Activated CD4-positive, CD25-positive, alpha-beta regulatory T cell (primary cell): ENCODE results near the gene SHROOM2.
"Not testable (repeated sequence)": the region's sequence is repeated elsewhere in the genome, so short reads cannot be mapped to it uniquely, and the experiment has no call there.

Experiments used
- DNase-seq, 4 experiments: peaks; one replicate each; lab custom pipeline; 2025; lab: John Stamatoyannopoulos, UW

The SHROOM2 gene

GRCh38 chrX:9785944-9786797 lies at the start of gene SHROOM2:
SHROOM2 (plus strand) TSS chrX:9786429; CDS start chrX:9786546, 117 bp downstream.
- no peak for DNase-seq

- no peak for DNase-seq
Measured at GRCh38 chrX:9737363-9737762, 48.9 kb upstream of the SHROOM2 start.

GRCh38 chrX:9738151-9738550 lies 48.1 kb upstream of the SHROOM2 start:
- no peak for DNase-seq

- DNase-seq: no peak
Measured at GRCh38 chrX:9739130-9739529, 47.1 kb upstream of the SHROOM2 start.

- DNase-seq: no peak
Measured at GRCh38 chrX:9745417-9746115, 40.7 kb upstream of the SHROOM2 start.

GRCh38 chrX:9746148-9746888 lies 39.9 kb upstream of the SHROOM2 start:
- no peak for DNase-seq

- DNase-seq: no peak
Measured at GRCh38 chrX:9747644-9748043, 38.6 kb upstream of the SHROOM2 start.

- DNase-seq: no peak
Measured at GRCh38 chrX:9749146-9749692, 37.0 kb upstream of the SHROOM2 start.

GRCh38 chrX:9757366-9757765 lies 28.9 kb upstream of the SHROOM2 start:
- no peak for DNase-seq

GRCh38 chrX:9758021-9758638 lies 28.1 kb upstream of the SHROOM2 start:
- no peak for DNase-seq

- no peak for DNase-seq
Measured at GRCh38 chrX:9759337-9759736, 26.9 kb upstream of the SHROOM2 start.

- DNase-seq: no peak
Measured at GRCh38 chrX:9765072-9765736, 21.0 kb upstream of the SHROOM2 start.

- DNase-seq: no peak
Measured at GRCh38 chrX:9765737-9766097, 20.5 kb upstream of the SHROOM2 start, which contains the start of gene GPR143. GPR143 (minus strand) TSS chrX:9765847; CDS start chrX:9765817, 30 bp downstream.

GRCh38 chrX:9767375-9767774 lies 18.9 kb upstream of the SHROOM2 start:
- DNase-seq: no peak

GRCh38 chrX:9768321-9768839 lies 17.8 kb upstream of the SHROOM2 start:
- not testable (repeated sequence) for DNase-seq

- DNase-seq: no peak
Measured at GRCh38 chrX:9770319-9770718, 15.9 kb upstream of the SHROOM2 start.

GRCh38 chrX:9772943-9773342 lies 13.3 kb upstream of the SHROOM2 start:
- DNase-seq: no peak

- DNase-seq: no peak
Measured at GRCh38 chrX:9775930-9776329, 10.3 kb upstream of the SHROOM2 start.

GRCh38 chrX:9781941-9782340 lies 4.3 kb upstream of the SHROOM2 start:
- DNase-seq: no peak

- DNase-seq: no peak
Measured at GRCh38 chrX:9784332-9784731, 1.9 kb upstream of the SHROOM2 start.
